ENCODE results near the gene IDUA.

The IDUA gene

DNA sequence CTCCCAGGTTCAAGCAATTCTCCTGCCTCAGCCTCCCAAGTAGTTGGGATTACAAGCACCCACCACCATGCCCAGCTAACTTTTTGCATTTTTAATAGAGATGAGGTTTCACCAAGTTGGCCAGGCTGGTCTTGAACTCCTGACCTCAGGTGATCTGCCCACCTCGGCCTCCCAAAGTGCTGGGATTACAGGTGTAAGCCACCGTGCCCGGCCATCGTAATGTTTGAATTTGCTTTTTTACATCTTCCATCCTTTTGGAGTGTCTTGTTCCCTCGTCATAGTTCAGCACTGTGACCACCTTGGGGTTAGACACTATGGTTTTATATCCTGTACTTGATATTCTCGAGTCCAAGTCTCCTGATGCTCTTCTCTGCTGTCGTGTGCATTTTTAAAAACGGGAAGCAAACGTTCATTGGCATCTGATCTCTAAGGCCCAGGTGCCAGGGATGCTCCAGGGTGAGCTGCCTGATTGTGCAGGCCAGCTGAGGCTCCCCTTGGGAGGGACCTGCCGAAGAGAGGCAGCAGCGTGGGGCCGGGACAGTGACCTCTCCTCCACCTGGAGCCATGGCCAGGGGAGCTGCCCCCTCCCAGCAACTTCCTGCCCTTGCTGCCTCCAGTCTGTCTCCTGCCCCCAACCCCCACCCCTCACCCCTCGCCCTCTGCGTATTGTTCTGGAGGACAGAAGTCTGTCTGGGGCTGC is 30.2 kb upstream of the IDUA start:
- no peak for DNase-seq

- DNase-seq, result no peak
Observed at GRCh38 chr4:957231-957580, 29.6 kb upstream of the IDUA start.

- no peak for DNase-seq
Observed at GRCh38 chr4:957581-958313, 29.1 kb upstream of the IDUA start.

DNA sequence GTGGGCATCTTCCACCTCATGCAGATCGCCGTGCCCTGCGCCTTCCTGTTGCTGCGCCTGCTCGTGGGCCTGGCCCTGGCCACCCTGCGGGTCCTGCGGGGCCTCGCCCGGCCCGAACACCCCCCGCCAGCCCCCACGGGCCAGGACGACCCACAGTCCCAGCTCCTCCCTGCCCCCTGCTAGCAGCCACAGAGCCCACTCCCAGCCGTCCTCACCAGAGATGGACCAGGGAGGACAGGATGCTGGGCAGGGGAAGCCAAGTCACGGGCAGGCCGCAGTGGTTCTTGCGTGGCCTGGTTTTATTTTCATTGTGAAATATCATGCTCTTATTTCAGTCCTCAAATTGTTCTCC is 28.6 kb upstream of the IDUA start:
- DNase-seq, result no peak

- DNase-seq, result no peak
Observed at GRCh38 chr4:958696-959337, 28.0 kb upstream of the IDUA start.

GRCh38 chr4:959338-960139 is 27.3 kb upstream of the IDUA start:
- no peak for DNase-seq

DNA sequence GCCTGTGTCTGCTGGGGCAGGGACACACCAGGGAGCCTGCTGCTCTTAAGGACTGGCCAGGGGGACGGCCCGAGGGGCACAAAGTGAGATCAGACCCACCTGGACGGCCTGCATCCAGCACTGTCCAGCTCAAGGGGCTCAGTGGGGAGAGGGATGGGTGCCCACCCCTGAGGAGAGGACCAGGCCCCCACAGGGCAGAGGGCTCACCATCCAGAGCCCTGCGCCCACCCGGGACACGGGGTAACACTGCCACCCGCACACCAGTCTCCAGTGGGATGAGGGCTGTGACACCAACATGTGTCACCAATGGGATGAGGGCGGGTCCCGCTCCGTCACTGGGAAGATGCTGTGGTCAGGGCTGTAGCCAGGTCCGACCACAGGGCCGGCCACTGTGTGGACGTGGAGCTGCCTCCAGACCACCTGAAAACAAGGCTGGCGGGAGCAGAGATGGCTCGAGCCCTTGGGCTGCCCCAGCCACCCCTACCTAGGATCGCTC is 26.7 kb upstream of the IDUA start:
- no peak for DNase-seq

- DNase-seq, result no peak
Observed at GRCh38 chr4:960636-961350, 26.1 kb upstream of the IDUA start.

- DNase-seq, result no peak
Observed at GRCh38 chr4:961351-962230, 25.3 kb upstream of the IDUA start.

DNA sequence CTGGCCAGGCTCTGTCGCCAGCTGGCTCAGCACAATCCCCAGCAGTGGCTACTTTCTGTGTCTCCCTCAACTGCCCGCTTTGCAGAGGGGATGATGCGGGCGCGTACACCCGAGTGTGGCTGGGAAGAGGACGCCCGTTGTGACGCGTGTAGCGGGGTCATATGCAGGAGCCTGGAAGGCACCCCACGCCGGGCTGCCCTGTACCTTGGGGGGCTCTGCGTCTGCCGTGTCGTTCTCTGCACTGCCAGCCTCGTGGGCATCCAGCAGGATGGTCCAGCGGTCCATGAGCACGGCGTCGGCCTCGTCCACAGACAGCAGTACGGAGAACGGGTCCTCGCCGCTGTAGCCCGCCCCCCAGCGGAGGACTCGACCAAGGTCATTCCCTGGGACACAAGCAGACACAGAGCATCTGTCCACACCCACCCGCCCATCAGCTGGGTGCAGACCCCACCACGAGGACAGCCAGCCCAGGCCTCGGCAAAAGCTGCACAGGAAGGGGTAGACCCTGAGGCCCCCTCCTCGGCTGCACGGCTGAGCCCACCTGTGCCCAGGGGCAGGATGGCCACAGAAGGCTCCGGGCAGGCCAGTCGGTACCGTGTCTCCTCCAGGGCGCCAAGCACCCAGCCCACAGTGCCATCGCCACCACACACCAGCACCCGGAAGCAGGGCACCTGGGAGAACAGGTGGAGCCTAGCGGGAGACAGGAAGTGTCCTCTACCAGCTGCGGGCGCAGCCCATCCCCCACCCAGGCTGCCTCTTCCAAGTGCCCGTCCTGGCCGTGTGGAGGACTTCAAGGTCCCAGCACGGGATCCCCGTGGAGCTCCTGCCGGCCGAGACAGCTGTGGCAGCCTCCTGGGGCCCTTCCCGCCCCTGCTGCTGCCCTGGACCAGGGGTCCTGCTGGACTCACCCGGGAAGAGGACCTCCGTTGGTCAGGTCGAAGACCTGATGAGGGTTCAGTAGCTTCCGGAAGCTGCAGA is 24.3 kb upstream of the IDUA start:
- no peak for DNase-seq

DNA sequence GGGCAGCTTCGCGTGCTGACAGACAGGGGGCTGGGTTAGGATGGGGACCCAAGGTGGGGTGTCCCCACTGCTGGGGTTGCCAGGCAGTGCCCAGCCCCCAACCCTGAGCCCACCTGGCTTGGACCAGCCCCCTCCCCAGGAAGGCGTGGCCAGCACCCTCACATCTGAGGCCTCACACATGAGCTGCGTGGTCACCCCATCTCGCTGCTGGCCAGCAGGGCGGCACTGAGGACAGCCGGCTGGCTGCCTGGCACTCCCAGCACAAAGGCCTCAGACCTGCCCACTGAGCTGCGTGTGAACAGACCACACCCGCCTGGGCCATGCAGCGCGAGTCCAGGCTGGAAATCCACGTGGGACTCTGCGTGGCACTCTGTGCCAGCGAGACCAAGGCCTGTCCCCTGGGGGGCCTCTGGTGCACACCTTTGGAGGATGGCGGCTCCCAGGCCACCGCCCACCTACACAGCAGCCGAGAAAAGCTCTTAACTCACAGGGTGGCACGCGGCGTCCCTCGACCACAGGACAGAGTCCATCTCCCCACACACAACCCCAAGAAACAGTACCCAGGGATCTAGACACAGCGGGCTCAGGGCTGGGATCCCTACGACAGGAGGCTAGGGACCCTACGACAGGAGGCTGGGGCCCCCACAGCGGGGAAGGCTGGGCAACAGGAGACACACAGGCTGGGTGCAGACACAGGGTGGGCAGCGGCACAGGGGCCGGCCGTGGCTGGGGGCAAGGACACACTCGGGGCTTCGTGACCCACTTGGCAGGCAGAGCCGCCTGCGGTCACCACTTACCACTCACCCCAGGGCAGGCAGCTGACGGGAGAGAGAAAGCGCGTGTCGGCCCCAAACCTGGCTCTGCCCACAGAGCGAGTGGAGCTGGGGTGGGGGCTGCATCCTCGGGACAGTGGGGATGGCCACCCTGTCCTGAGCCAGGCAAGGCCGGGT is 23.3 kb upstream of the IDUA start:
- DNase-seq, result no peak

DNA sequence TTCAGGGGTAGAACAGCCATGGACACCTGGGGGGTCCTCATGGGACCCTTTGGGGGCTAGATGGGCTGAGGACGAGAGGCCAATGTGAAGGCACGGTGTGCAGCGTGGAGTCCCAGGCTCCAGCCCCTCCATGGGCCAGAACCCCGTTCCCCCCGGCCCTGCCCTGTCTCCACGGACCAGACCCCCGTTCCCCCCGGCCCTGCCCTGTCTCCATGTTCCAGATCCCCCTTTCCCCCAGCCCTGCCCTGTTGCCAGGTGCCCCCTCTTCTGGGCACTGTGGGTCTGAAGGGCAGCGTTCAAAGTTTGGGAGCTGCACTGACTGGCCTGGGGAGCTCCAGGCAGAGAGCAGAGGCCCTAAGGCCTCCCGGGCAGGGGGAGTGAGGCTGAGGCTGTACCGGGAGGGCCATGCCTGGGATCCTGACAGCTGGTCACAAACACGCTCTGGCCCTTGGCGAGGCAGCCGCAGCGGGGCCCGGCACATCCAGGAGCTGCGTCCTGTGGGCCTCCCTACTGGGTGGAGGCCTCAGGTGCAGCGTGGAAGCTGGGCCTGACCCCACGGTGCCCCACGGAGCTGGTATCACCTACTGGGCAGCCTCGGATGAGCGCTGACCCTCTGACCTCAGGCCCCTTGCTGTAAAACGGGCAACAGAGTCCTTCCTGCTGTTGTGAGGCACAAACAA is 22.4 kb upstream of the IDUA start:
- no peak for DNase-seq

- no peak for DNase-seq
Observed at GRCh38 chr4:965048-965765, 21.6 kb upstream of the IDUA start.

GRCh38 chr4:965766-966134 is 21.1 kb upstream of the IDUA start:
- DNase-seq, result no peak

- no peak for DNase-seq
Observed at GRCh38 chr4:966266-967112, 20.4 kb upstream of the IDUA start.

- DNase-seq, result no peak
Observed at GRCh38 chr4:967113-968104, 19.4 kb upstream of the IDUA start.
